Ammon's horn (tissue), 1 donor: ENCODE data around the gene TBC1D5.
"Not testable (repeated sequence)": the region's sequence is repeated elsewhere in the genome, so short reads cannot be mapped to it uniquely, and the experiment has no call there.

Experiments used
- DNase-seq: peaks from one replicate; pipeline ENCODE4 v3.0.0-alpha.2; 2016; ENCODE audit warnings: low spot score

The TBC1D5 gene

DNA sequence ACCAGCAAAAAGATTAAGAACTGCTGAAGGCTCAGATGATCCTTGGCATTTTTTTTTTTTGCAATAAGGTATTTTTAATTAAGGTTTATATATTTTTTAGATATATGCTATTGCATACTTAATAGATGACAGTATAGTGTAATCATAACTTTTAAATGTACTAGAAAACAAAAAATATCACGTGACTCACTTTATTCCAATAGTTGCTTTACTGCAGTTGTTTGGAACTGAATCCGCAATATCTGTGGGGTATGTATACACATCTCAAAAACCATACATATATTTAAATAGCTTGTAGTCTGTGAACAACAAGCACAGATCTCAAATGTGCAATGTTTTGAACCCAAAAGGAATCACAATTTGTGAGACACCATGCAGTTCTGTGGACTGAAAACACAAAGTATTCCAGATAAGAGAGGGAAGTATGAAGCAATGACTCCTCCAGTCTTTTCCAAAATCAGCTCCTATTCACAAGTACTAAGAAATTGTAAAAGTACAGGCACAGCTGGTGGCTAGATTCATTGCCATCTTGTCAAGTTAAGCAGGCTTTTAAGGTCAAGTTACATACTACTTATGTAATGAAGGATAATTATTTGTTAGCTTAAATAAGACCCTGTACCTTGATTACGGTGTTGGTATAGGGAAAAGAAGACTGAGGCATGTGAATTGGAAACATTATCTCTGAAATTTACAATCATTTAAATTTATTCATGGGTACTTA is 331.1 kb downstream of the TBC1D5 start:
- DNase-seq = no peak

- DNase-seq = no peak
Observed at GRCh38 chr3:17407576-17407975, 334.9 kb downstream of the TBC1D5 start.

GRCh38 chr3:17404548-17404947 is 337.9 kb downstream of the TBC1D5 start:
- DNase-seq = no peak

- no peak for DNase-seq
Observed at GRCh38 chr3:17402442-17402841, 340.0 kb downstream of the TBC1D5 start.

DNA sequence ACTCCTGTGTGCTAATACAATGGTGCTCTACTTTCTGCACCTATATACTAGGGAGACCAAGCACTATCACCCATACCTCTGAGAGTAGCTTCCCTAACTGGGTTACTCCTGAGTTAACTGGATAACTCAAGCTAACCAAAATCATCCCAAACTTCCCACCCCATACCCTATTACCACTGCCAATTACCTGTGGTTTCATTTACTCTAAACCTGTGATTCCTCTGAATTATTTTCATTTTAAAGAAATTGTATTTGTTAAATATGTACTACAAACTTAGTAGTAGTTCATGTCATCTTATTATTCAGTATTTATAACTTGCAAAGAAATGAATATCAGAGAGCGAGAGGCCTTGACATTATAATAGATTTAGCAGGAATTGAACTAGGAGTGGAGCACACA is 340.5 kb downstream of the TBC1D5 start:
- DNase-seq = no peak

DNA sequence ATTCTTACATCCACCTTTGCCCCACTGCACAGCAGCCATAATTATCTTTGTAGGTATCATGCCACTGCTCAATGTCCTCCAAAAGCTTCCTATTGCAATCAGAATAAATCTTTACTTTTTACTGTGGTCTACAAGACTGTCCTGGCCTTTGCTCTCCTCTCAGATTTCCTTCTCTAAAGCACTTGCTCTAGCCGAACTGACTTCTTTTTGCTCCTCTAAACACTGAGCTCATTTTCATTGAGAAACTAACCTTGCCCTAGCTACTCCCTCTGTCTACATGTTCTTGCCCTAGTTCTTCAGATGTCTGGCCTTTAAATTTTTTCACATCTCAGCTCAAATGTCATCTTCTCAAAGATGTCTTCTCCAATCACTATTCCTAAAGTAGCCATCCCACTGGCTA is 342.8 kb downstream of the TBC1D5 start:
- DNase-seq = no peak

DNA sequence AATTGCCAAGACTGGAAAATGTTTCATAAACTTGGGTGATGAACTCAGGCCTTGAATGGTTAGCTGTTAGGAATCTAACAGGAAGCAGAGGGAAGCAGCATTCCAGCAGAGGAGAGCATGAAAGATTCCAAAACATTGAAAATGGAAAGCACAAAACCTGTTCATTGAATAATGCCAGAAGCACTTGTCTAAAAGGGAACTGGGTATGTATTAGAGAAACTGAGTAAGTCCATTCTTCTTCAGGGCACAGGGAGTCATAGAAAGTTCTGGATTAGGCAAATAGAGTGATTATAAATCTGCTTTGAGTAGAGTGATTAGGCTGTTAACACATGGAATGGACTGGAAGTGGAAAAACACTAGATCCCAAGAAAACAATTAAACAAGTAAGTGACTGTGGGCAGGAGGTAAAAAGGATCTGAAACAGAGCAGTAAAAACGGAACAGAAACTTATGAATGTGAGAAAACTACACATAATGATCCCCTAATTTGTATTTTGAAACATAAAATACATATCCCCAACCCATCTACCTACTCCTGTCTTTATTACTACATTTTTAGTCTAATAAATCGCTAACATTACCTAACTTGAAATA is 343.4 kb downstream of the TBC1D5 start:
- no peak for DNase-seq

- no peak for DNase-seq
Observed at GRCh38 chr3:17396036-17396435, 346.4 kb downstream of the TBC1D5 start.

DNA sequence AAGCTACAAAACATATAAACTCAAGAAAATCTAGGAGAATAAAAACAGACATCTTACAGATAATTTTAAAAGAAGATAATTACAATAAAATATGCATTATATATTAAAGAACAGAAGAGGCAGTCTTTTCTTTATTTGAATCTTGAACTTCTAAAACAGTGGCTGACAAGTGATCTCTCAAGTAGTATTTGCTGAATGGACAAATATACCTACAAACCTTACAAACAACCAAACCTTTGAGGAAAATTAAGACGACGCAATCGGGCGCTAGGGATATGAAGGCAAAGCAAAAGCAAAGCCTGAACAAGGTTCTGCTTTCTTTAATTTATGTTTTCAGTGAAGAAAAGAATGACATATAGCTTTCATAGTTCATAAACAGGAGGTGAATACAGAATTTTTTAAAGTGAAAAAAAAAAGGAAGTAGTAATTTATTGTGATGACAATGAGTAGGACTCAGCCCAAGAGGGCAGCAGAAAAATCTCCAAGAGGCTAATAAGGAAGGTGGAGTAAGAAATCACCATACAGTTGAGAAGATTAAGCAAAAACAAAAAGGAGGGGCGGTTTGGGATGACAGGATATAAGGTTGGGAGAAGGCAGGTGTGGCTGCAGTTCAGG is 347.8 kb downstream of the TBC1D5 start:
- DNase-seq = no peak

DNA sequence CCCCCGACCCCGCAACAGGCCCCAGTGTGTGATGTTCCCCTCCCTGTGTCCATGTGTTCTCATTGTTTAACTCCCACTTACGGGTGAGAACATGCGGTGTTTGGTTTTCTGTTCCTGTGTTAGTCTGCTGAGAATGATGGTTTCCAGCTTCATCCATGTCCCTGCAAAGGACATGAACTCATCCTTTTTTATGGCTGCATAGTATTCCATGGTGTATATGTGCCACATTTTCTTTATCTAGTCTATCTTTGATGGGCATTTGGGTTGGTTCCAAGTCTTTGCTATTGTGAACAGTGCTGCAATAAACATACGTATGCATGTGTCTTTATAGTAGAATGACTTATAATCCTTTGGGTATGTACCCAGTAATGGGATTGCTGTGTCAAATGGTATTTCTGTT is 349.9 kb downstream of the TBC1D5 start:
- not testable (repeated sequence) for DNase-seq

GRCh38 chr3:17390785-17391184 is 351.6 kb downstream of the TBC1D5 start:
- DNase-seq = no peak

GRCh38 chr3:17387108-17387507 is 355.3 kb downstream of the TBC1D5 start:
- no peak for DNase-seq

GRCh38 chr3:17386432-17386831 is 356.0 kb downstream of the TBC1D5 start:
- DNase-seq = no peak

DNA sequence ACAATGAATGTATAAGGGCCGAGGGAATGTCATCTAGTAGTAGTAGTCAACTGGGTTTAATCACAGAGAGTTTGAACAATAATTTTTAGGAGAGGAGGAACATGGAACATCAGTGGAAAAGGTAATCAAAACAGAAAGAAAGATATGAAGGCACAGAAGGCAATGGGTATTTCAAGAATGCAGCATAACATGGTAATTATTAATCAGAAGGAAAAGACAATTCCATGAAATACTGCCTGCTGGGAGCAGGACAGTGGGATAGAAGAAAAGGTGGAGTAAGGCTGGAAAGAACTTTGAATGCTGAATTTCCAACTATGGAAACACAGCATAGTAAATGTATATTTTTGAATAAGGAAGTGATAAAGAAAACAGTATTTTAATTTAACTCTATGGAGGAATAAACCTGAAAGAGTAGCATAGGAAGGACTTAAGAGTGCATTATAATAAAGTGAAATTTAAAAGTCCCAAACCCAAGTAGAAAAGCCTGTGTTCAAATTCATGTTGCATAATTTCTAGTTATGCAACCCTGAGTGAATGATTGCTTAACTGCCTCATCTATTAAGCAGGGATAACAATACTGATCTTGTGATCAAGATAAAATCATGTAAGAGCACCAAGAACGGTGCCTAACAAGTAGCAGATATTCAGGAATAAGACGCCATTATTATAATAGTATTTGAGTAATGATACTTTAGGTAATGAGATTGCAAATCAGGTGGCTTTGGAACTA is 357.7 kb downstream of the TBC1D5 start:
- DNase-seq = no peak

- DNase-seq = no peak
Observed at GRCh38 chr3:17373304-17373703, 369.1 kb downstream of the TBC1D5 start.

DNA sequence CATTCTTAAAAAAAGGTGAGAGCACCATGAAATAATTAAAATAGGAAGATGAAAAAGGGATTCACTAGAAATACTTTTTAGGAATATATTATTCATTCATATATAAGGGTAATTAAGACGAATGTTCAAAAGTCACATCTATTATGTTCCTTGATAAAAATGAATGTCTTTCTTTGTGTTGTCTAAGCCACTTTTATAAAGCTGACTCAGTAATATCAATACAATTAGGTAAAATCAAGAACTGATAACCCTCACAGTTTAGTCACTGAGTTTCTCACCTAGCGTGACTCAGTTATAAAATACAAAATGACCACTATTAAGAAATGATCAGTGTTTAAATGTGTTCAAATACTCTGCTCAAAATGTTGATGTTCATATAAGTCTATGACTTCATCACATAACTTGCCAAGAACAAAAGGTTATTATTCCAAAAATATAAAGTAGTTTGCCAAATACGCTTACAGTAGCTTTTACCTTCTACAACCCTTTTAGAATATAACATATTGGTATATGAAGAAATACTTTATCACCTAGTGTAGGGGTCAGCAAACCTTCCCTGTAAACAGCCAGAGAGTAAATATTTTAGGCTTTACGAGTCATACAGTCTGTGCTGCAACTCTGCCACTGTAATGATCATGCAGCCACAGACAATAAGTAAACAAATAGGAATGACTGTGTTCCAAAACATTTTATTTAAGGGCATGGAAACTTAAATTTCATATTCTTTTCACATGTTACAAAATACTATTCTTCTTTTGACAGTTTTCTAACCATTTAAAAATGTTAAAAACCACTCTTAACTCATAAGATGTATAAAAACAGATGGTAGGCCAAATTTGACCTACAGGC is 369.8 kb downstream of the TBC1D5 start:
- no peak for DNase-seq

GRCh38 chr3:17369973-17370372 is 372.5 kb downstream of the TBC1D5 start:
- DNase-seq = no peak

- no peak for DNase-seq
Observed at GRCh38 chr3:17367171-17367570, 375.3 kb downstream of the TBC1D5 start.

GRCh38 chr3:17360991-17361390 is 381.4 kb downstream of the TBC1D5 start:
- DNase-seq = no peak

- DNase-seq = no peak
Observed at GRCh38 chr3:17359911-17360310, 382.5 kb downstream of the TBC1D5 start.

DNA sequence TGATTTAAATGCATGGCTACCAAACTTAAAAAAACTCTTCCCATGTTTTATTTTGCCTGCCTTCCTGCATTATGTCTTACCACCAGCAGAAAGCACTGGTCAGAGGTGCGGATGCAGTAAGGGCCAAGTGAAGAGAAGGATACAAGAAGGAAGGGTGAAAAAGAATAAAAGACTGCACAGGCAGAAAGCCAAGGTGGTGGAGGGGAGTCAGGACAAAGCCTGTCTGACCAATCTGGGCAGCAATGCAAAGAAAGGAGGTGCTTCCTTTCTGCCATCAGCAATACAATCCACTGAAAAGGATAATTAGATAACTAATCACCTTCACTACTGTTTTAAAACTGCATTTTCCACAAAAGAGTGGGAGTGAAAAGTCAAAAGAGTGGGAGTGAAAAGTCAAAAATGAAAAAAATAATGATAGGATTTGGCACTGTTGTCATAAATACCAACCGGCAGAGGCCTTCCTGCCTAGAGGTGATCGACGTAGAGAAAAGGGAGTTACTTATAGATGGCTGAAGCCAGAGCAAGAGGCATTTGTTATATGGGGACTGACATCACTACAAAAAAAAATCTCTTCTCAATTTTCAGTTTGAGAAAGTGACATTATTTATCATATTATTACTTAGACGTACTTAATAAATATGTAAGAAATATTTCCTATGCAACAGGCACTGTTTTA is 385.3 kb downstream of the TBC1D5 start:
- no peak for DNase-seq
